Smooth muscle cell (in vitro differentiated cells): ENCODE measurements around the gene ZBTB24. TPM values are rescaled to one million over a fixed set of nuclear protein-coding genes. Genes with fewer than 3 reads are reported as not detected.
A peak's percentile ranks its signal among the peaks of the same experiment; 100 is the strongest.

Experiments used
- DNase-seq: peaks from one replicate; lab custom pipeline; 2025; ENCODE audit not compliant: unreplicated experiment; lab: John Stamatoyannopoulos, UW
- H2AFZ ChIP-seq: fragments of 200-600 bp; sonication (generic); 2 replicates; pipeline ENCODE4 v1.6.0; 2016; ENCODE audit warnings: antibody characterized with exemption, low read depth, mild to moderate bottlenecking
- H3F3A ChIP-seq: fragments of 200-600 bp; sonication (generic); 2 replicates; pipeline ENCODE4 v1.6.0; 2017; ENCODE audit warnings: antibody characterized with exemption, low read depth
- H3K27ac ChIP-seq: fragments of 200-600 bp; sonication (generic); 2 replicates; pipeline ENCODE4 v1.5.1; 2016; ENCODE audit warnings: low read depth, mild to moderate bottlenecking
- H3K27me3 ChIP-seq: fragments of 200-600 bp; sonication (generic); 2 replicates; pipeline ENCODE4 v1.6.1; 2016; ENCODE audit warnings: low read depth, mild to moderate bottlenecking
- H3K36me3 ChIP-seq: fragments of 200-600 bp; sonication (generic); 2 replicates; pipeline ENCODE4 v1.5.1; 2016; ENCODE audit warnings: low read depth
- H3K4me1 ChIP-seq: fragments of 200-600 bp; sonication (generic); 2 replicates; pipeline ENCODE4 v1.5.1; 2016; ENCODE audit warnings: low read depth
- H3K4me2 ChIP-seq: fragments of 200-600 bp; sonication (generic); 2 replicates; pipeline ENCODE4 v1.6.0; 2016; ENCODE audit warnings: mild to moderate bottlenecking
- H3K4me3 ChIP-seq: fragments of 200-600 bp; sonication (generic); 2 replicates; pipeline ENCODE4 v1.5.1; 2016; ENCODE audit warnings: mild to moderate bottlenecking
- H3K79me2 ChIP-seq: fragments of 200-600 bp; sonication (generic); 2 replicates; pipeline ENCODE4 v1.6.0; 2016; ENCODE audit warnings: low read depth, mild to moderate bottlenecking
- H3K9ac ChIP-seq: fragments of 200-600 bp; sonication (generic); 2 replicates; pipeline ENCODE4 v1.6.0; 2016; ENCODE audit warnings: low read depth
- H3K9me3 ChIP-seq: fragments of 200-600 bp; sonication (generic); replicated peaks from 2 replicates; pipeline ENCODE4 v1.5.1; 2016; ENCODE audit warnings: low read depth
- H4K20me1 ChIP-seq: fragments of 200-600 bp; sonication (generic); 2 replicates; pipeline ENCODE4 v1.6.0; 2016; ENCODE audit warnings: low read depth
- WGBS: methylation state at CpG from one replicate; pipeline ENCODE4 v1.1.7; 2016; ENCODE audit warnings: low lambda C conversion rate; 5-methylcytosine and 5-hydroxymethylcytosine counted together
- polyA plus RNA-seq: library from polyadenylated mRNA; unstranded; fragments of >200 nt; fragmentation: Nextera tagmentation; extraction: Ambion mirVana; gene quantifications from 2 replicates; pipeline ENCODE4 v1.2.1, GENCODE V29; 2016
- total RNA-seq: library from RNA; depleted of rRNA; stranded (reverse); fragments of >200 nt; gene quantifications from 2 replicates; pipeline ENCODE4 v1.2.3, GENCODE V29; 2014
- TF ChIP-seq, protein P1 (sequence below): fragments of 200-600 bp; sonication (generic); IDR thresholded peaks from 2 replicates; pipeline ENCODE4 v1.5.1; 2017; ENCODE audit warnings: borderline replicate concordance, mild to moderate bottlenecking, antibody characterized with exemption; ENCODE audit not compliant: insufficient read depth, poor library complexity, severe bottlenecking

ZBTB24 gene
- total and polyA plus RNA-seq, 2 experiments from 2014 or later = 1.3 to 6.6 TPM

- H3K4me3 ChIP-seq = peak within 1 kb of the TSS; percentile 80
- H3K27me3 ChIP-seq = no peaks in the 10 kb centered on the region
- H3K9ac ChIP-seq = peak within 1 kb of the TSS; percentile 97
- WGBS = 1% methylated on average over 90 of the region's 102 CpGs
- H3F3A ChIP-seq = no peaks in the 10 kb centered on the region
- no peaks in the 10 kb centered on the region for H3K9me3 ChIP-seq
- DNase-seq = peak; percentile 66
- TF ChIP-seq, protein P1, sequence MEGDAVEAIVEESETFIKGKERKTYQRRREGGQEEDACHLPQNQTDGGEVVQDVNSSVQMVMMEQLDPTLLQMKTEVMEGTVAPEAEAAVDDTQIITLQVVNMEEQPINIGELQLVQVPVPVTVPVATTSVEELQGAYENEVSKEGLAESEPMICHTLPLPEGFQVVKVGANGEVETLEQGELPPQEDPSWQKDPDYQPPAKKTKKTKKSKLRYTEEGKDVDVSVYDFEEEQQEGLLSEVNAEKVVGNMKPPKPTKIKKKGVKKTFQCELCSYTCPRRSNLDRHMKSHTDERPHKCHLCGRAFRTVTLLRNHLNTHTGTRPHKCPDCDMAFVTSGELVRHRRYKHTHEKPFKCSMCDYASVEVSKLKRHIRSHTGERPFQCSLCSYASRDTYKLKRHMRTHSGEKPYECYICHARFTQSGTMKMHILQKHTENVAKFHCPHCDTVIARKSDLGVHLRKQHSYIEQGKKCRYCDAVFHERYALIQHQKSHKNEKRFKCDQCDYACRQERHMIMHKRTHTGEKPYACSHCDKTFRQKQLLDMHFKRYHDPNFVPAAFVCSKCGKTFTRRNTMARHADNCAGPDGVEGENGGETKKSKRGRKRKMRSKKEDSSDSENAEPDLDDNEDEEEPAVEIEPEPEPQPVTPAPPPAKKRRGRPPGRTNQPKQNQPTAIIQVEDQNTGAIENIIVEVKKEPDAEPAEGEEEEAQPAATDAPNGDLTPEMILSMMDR = no peak
- peak within 1 kb of the TSS; percentile 99 for H2AFZ ChIP-seq
- no peaks in the 10 kb centered on the region for H3K36me3 ChIP-seq
- no peaks in the 10 kb centered on the region for H3K79me2 ChIP-seq
- no peaks in the 10 kb centered on the region for H4K20me1 ChIP-seq
- peak within 1 kb of the TSS; percentile 95 for H3K27ac ChIP-seq
- peak within 1 kb of the TSS; percentile 95 for H3K4me2 ChIP-seq
- peaks cover 21% of the 10 kb centered on the region for H3K4me1 ChIP-seq
These were observed 42.5 kb downstream of the ZBTB24 start, which contains the start of the genes PPIL6 and SMPD2 for GRCh38 chr6:109440331-109441068. TSS of gene PPIL6 (minus strand) at chr6:109440628. CDS start at chr6:109440590, 38 bp downstream. TSS of gene SMPD2 (plus strand) at chr6:109440724. CDS start at chr6:109441122, 398 bp downstream.

DNA sequence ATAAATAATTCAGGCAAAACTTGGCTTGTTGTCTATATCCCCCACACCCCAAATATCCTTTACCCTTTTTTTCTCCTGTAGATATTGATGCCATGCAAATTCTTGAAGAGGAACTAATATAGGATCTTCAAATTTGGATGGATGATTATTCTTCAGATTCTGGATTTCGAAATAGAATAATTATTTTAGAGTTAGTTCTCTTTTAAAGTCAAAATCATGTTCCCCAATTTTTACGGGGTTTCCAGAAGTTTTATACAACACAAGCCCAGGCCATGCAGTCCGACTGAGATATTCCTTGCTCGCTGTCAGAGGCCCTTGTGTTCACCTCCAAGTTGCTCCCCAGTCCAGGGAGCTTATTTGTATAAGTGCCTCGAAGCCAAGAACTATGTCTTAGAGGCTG lies 47.0 kb downstream of the ZBTB24 start:
- no peaks in the 10 kb centered on the region for H3K79me2 ChIP-seq
- no peaks in the 10 kb centered on the region for H3K36me3 ChIP-seq
- H4K20me1 ChIP-seq = no peaks in the 10 kb centered on the region
- 94% methylated on average over 5 of the region's 5 CpGs for WGBS
- H2AFZ ChIP-seq = no peak overlapping the region
- no peak for DNase-seq
- H3K4me3 ChIP-seq = no peak overlapping the region
- no peak overlapping the region for H3K9ac ChIP-seq
- H3K9me3 ChIP-seq = no peaks in the 10 kb centered on the region
- H3K27me3 ChIP-seq = no peaks in the 10 kb centered on the region
- H3F3A ChIP-seq = no peaks in the 10 kb centered on the region
- H3K4me2 ChIP-seq = no peak overlapping the region
- no peak overlapping the region for H3K27ac ChIP-seq
- H3K4me1 ChIP-seq = peaks cover 11% of the 10 kb centered on the region
- TF ChIP-seq, protein P1 = no peak

DNA sequence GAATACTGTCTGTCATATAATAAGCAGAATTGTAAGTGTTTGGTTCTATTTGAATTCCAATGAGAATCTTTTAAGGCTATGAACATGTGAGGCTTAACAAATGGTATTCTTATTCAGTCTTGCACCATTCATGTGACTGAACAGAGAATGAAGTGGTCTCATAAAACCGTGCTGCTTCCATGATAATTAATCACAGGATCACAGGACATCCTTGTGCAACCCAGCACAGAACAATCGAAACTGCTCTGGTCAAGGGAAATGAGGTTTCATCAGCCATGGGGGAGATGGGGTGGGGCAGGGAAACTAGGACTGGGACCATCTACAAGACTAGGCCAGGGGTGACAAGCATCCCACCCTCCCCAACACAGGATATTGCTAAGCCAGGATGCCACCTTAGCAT lies 48.6 kb downstream of the ZBTB24 start:
- Histone ChIP-seq H3F3A (no peaks in the 10 kb centered on the region), H3K27me3 (no peaks in the 10 kb centered on the region), H3K9ac (no peak overlapping the region), H3K79me2 (no peaks in the 10 kb centered on the region), H3K36me3 (no peaks in the 10 kb centered on the region), H3K27ac (no peak overlapping the region), H4K20me1 (no peaks in the 10 kb centered on the region), H3K4me3 (no peak overlapping the region), H3K4me1 (peaks cover 4% of the 10 kb centered on the region), H3K4me2 (no peak overlapping the region), H3K9me3 (no peaks in the 10 kb centered on the region), H2AFZ (no peak overlapping the region)
- TF ChIP-seq, protein P1 = no peak
- WGBS = 58% methylated on average over 2 of the region's 2 CpGs
- no peak for DNase-seq
